HUES64 (cell line): ENCODE measurements around the gene LSM10.

ENCODE experiments used
- H3K27ac ChIP-seq: 2 replicates; pipeline ENCODE4 v1.7.0; 2013; ENCODE audit warnings: low read depth, low read length, inconsistent platforms
- H3K27me3 ChIP-seq: 2 replicates; pipeline ENCODE4 v1.6.1; 2013; ENCODE audit warnings: mild to moderate bottlenecking, low read length; ENCODE audit not compliant: insufficient read depth
- H3K36me3 ChIP-seq: 2 replicates; pipeline ENCODE4 v1.6.1; 2013; ENCODE audit warnings: mild to moderate bottlenecking, low read length; ENCODE audit not compliant: insufficient read depth
- H3K4me1 ChIP-seq: 2 replicates; pipeline ENCODE4 v1.6.1; 2013; ENCODE audit warnings: mild to moderate bottlenecking, low read length, moderate library complexity; ENCODE audit not compliant: insufficient read depth
- H3K4me3 ChIP-seq: 2 replicates; pipeline ENCODE4 v1.5.1; 2013; ENCODE audit warnings: mild to moderate bottlenecking, low read length, moderate library complexity
- H3K9ac ChIP-seq: 2 replicates; pipeline ENCODE4 v1.6.1; 2013; ENCODE audit warnings: mild to moderate bottlenecking, low read depth, low read length
- H3K9me3 ChIP-seq: 2 replicates; pipeline ENCODE4 v1.6.1; 2013; ENCODE audit warnings: low read depth, low read length; ENCODE audit not compliant: insufficient read depth
- WGBS: fragments of 150-250, 120-280 bp; methylation state at CpG from one replicate; pipeline ENCODE4 v1.1.7; 2013; ENCODE audit warnings: missing lambda C conversion rate; 5-methylcytosine and 5-hydroxymethylcytosine counted together

LSM10 gene

GRCh38 chr1:36349839-36350238 is 47.9 kb downstream of the LSM10 start:
- Histone ChIP-seq H3K36me3 (peaks cover 69% of the 10 kb centered on the region), H3K9me3 (no peaks in the 10 kb centered on the region), H3K4me3 (no peak overlapping the region), H3K27me3 (no peaks in the 10 kb centered on the region), H3K9ac (no peak overlapping the region), H3K4me1 (peaks cover 10% of the 10 kb centered on the region; the same call in 1 of the 2 replicates), H3K27ac (no peak overlapping the region)
- WGBS, result 94% methylated on average over 16 of the region's 16 CpGs

- Histone ChIP-seq H3K9ac (no peak overlapping the region), H3K4me3 (no peak overlapping the region), H3K4me1 (peaks cover 10% of the 10 kb centered on the region; the same call in 1 of the 2 replicates), H3K27me3 (no peaks in the 10 kb centered on the region), H3K9me3 (no peaks in the 10 kb centered on the region), H3K27ac (no peak overlapping the region), H3K36me3 (peaks cover 67% of the 10 kb centered on the region)
- WGBS, result 94% methylated on average over 7 of the region's 7 CpGs
Observed at GRCh38 chr1:36349241-36349671, 48.5 kb downstream of the LSM10 start.

GRCh38 chr1:36346741-36347370 is 50.9 kb downstream of the LSM10 start:
- Histone ChIP-seq H3K27me3 (no peaks in the 10 kb centered on the region), H3K4me3 (no peak overlapping the region), H3K9me3 (no peaks in the 10 kb centered on the region), H3K9ac (no peak overlapping the region), H3K36me3 (peaks cover 61% of the 10 kb centered on the region), H3K4me1 (peaks cover 9% of the 10 kb centered on the region; the same call in 1 of the 2 replicates), H3K27ac (no peak overlapping the region)
- WGBS, result 93% methylated on average over 8 of the region's 8 CpGs

- 96% methylated on average over 7 of the region's 7 CpGs for WGBS
- Histone ChIP-seq H3K9ac (no peak overlapping the region), H3K36me3 (peaks cover 69% of the 10 kb centered on the region)
Observed at GRCh38 chr1:36345353-36345752, 52.4 kb downstream of the LSM10 start.

GRCh38 chr1:36344395-36344680 is 53.4 kb downstream of the LSM10 start:
- no peak overlapping the region for H3K9ac ChIP-seq
- no peak overlapping the region for H3K4me3 ChIP-seq
- H3K9me3 ChIP-seq, result no peaks in the 10 kb centered on the region
- H3K27ac ChIP-seq, result no peak overlapping the region
- H3K27me3 ChIP-seq, result no peaks in the 10 kb centered on the region
- H3K4me1 ChIP-seq, result no peaks in the 10 kb centered on the region
- H3K36me3 ChIP-seq, result peaks cover 62% of the 10 kb centered on the region
- WGBS, result 83% methylated on average over 8 of the region's 8 CpGs

More at GRCh38 chr1:36345353-36345752, 52.4 kb downstream of the LSM10 start:
- H3K27ac ChIP-seq, result no peak overlapping the region
- H3K4me3 ChIP-seq, result no peak overlapping the region
- no peaks in the 10 kb centered on the region for H3K9me3 ChIP-seq
- H3K27me3 ChIP-seq, result no peaks in the 10 kb centered on the region
- H3K4me1 ChIP-seq, result no peaks in the 10 kb centered on the region

GRCh38 chr1:36343651-36344394 is 53.9 kb downstream of the LSM10 start:
- no peaks in the 10 kb centered on the region for H3K4me1 ChIP-seq
- H3K9me3 ChIP-seq, result no peaks in the 10 kb centered on the region
- 94% methylated on average over 24 of the region's 24 CpGs for WGBS
- no peaks in the 10 kb centered on the region for H3K27me3 ChIP-seq
- H3K9ac ChIP-seq, result no peak overlapping the region
- no peak overlapping the region for H3K4me3 ChIP-seq
- H3K27ac ChIP-seq, result no peak overlapping the region
- H3K36me3 ChIP-seq, result peaks cover 57% of the 10 kb centered on the region
